GM06990 (cell line): Measurements from ENCODE around the gene MED12L.

Experiments
- DNase-seq: peaks from one replicate; pipeline ENCODE4 v3.0.0-alpha.2; 2011; ENCODE audit not compliant: insufficient read length; ENCODE audit errors: extremely low read depth
- H3K27me3 ChIP-seq: replicated peaks from 2 replicates; pipeline ENCODE4 v1.6.0; 2011; ENCODE audit warnings: low read length; ENCODE audit not compliant: control insufficient read depth, insufficient read depth
- H3K36me3 ChIP-seq: 2 replicates; pipeline ENCODE4 v1.5.1; 2011; ENCODE audit warnings: low read length; ENCODE audit not compliant: control insufficient read depth, insufficient read depth
- H3K4me3 ChIP-seq: replicated peaks from 2 replicates; pipeline ENCODE4 v1.5.1; 2011; ENCODE audit warnings: low read depth, mild to moderate bottlenecking, control low read depth, low read length
- CTCF ChIP-seq: IDR thresholded peaks from 2 replicates; pipeline ENCODE4 v1.5.1; 2011; ENCODE audit warnings: low read length, control low read depth, mild to moderate bottlenecking, inconsistent platforms; ENCODE audit not compliant: insufficient read depth, poor library complexity, severe bottlenecking

Gene MED12L

GRCh38 chr3:151144760-151145159 is 59.3 kb downstream of the MED12L start:
- no peak overlapping the region for H3K4me3 ChIP-seq
- DNase-seq, result no peak
- H3K36me3 ChIP-seq, result no peaks in the 10 kb centered on the region
- TF ChIP-seq CTCF, result no peak
- peaks cover 1% of the 10 kb centered on the region for H3K27me3 ChIP-seq

- DNase-seq, result no peak
- peaks cover 1% of the 10 kb centered on the region for H3K27me3 ChIP-seq
- H3K36me3 ChIP-seq, result no peaks in the 10 kb centered on the region
- TF ChIP-seq CTCF, result no peak
- H3K4me3 ChIP-seq, result no peak overlapping the region
Observed at GRCh38 chr3:151145713-151146070, 60.2 kb downstream of the MED12L start.

DNA sequence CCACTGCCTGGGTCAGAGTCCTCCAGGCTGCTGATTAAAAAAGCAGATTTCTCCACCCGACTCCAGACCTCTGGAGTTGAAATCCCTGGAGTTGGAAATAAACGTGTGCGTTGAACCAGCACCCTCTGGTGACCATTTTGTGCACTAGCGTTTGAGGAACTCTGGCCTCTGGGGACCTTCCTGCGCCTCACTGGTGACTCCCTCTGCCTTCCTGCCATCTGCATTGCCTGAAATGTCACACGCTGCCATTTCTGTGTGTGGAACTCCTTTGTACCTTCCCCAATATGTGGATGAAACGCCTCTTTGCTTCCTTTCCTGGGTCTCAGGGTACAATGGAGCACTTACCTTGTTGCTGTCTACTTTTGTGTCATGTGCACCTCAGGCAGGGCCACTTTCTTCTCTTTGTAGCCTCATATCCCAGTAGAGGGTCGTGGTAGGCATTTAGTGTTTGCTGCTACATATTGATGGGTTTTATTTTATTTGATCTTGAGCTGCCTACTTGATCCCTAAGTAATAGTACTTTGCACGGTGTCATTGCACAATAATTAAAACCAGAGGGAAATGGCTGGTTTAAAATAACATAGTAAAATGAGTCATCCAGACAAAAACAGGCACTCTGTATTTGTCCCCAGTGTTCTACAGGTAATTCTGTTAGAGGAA is 60.7 kb downstream of the MED12L start:
- Histone ChIP-seq H3K36me3 (no peaks in the 10 kb centered on the region), H3K4me3 (no peak overlapping the region), H3K27me3 (peaks cover 1% of the 10 kb centered on the region)
- DNase-seq, result no peak
- TF ChIP-seq CTCF, result peak; percentile 79

- Histone ChIP-seq H3K27me3 (peaks cover 1% of the 10 kb centered on the region), H3K36me3 (no peaks in the 10 kb centered on the region), H3K4me3 (no peak overlapping the region)
- DNase-seq, result no peak
- TF ChIP-seq CTCF, result no peak
Observed at GRCh38 chr3:151146731-151147091, 61.2 kb downstream of the MED12L start.

DNA sequence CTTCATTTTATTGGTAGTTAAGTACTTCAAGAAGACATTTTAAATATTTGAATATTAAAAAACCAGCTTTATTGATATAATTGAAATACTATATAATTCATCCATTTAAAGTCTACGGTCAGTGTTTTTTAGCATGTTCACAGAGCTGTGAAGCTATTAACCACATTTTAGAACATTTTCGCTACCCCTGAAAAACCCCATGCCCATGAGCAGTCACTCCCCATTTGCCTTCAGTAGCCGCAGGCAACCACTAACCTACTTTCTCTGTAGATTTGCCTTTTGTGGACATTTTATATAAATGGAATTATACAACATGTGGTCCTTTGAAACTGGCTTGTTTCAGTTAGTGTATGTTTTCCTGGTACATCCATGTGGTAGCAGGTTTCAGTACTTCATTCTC is 61.8 kb downstream of the MED12L start:
- no peak for DNase-seq
- Histone ChIP-seq H3K36me3 (no peaks in the 10 kb centered on the region), H3K27me3 (peaks cover 1% of the 10 kb centered on the region), H3K4me3 (no peak overlapping the region)
- no peak for TF ChIP-seq CTCF
